GM19372 (cell line): ENCODE results near the gene SLC4A4.

Experiments used
- ATAC-seq: cut with Tn5 transposase; IDR thresholded peaks from one replicate; pipeline ENCODE4 v1.9.1; 2021; ENCODE audit warnings: mild to moderate bottlenecking, low read depth, moderate library complexity; ENCODE audit not compliant: unreplicated experiment

SLC4A4 gene

DNA sequence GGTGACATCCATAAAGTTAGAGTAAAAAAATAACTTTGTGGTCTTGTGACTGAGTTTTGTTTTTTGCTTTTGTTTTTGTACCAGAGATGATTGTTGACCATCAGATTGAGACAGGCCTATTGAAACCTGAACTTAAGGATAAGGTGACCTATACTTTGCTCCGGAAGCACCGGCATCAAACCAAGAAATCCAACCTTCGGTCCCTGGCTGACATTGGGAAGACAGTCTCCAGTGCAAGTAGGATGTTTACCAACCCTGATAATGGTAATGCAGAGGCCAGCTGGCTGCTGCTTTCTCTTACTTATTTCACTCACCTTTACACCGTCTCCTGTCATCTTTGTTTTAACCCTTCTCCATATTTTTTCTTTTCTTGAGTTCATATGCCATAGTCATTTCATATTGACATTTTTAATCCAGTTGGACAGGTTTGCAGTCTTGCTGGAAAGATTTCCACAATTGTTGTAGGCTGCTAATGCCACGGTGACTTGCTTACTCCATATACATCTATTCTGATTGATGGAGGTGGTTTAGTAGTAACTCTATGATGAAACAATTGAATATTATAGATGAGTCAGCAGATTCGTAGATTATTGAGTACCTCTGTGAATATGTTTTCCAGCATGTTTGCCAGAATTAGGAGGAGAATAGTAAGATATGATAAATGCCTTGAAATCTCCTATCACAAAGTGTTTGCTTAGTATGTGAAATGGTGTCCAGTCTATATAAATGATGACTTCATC lies 18.3 kb downstream of the SLC4A4 start:
- ATAC-seq = no peak

DNA sequence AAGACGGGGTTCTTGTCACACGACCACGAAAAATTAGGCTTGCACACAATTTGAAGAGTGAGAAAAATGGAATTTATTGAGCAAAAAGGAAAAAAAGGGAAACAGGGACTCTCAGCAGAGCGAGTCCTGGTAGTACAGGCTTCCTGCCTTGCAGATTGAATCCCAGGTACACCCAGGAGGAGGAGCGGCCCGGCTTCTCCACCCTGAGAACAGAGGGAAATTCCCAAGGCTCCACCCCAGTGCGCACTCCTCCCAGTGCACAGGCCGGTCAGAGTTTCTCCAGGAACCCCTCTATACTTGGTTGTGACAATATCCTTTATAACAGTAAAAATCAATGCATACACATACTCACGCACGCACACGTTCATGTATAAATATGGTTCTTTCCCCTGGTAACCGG lies 22.0 kb downstream of the SLC4A4 start:
- ATAC-seq = no peak

DNA sequence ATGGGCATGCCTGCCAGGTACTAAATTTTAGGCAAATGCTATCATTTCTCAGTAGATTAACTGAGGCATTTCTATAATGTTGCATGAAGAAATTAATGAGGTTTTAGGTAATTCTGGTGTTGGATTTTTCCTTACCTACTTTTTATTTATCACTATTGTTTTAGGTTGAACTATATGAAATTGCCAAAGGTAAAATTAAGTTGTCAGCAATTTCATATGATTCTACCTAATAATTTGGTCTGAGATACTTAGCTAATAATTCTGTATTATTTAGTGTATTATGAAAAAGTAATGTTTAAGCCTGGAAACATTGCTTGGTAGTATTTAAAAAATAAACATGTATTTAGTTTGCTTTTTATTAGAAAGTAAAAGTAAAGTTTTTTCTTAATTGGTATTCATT lies 22.7 kb downstream of the SLC4A4 start:
- ATAC-seq = no peak

DNA sequence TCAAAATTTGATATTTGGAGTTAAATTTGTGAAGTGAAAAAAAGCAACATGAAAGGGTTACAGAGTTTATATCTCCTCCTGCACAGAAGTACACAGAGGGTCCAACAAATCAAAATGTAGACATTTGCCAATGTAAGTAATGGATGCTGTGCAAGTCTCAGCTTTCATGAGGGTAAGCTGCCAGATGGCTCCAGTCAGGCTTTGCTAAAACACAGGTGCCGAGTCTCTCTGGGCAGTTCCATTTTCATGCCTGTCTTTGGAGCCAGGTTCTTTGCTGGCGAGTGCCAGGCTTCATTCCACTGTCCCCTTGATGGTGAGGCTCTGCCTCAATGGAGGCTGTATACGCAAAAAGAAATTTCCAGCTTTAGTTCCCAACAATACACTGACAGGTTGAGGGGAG lies 27.9 kb downstream of the SLC4A4 start:
- ATAC-seq = no peak

DNA sequence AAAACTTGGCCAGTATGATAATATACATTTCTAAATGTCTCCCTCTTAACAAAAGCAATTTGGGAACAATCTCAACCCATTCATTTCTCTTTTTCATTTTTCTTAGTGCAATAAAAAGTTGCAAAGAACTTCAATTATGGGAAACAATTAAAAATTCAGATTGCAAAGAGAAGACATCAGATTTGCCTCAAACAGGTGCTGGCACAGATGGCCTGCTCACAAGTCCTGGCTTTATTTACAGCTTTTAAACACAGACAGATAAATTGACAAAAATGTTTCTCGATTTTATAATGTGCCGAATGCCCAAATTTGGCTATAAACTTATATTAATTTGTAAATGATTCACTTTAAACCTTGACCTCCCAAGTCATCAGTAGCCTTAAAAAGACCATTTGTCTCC lies 28.7 kb downstream of the SLC4A4 start:
- no peak for ATAC-seq

DNA sequence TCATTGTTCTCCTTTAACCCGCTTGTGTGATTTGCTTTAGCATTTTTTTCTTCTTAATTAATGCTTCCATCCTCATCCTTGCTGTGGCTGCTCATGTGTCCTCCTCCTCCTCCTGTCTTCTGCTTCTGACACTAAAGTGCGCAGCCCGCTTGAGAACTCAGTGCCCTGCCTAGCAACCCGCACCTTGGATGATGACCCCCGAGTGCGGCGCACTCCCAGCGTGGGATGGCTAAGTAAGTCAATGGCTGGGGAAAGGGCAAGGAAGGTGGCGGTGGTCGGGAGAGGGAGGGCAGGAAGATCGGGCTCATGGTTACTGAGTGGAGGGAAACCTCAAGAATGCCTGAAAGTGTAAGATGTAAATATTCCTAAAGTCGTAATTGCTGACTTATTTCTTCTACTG lies 30.1 kb downstream of the SLC4A4 start:
- ATAC-seq = no peak

DNA sequence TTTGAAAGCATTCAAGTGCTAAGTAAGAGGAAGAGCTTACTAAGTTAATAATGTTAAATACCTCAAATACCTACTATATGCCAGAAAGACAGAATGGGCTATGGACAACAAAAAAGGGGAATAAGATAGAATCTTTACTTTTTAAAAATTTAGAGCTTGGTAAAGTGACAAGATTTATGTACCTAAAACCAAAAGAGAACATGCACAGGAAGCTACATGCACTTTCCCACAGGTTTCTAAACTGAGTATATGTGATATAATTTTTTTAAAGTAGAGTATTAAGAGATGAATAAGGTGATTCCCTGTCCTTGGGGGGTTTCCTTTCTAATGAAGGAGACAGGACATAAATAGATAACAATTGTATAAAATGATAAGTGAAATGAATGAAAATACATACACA lies 30.7 kb downstream of the SLC4A4 start:
- ATAC-seq = no peak

DNA sequence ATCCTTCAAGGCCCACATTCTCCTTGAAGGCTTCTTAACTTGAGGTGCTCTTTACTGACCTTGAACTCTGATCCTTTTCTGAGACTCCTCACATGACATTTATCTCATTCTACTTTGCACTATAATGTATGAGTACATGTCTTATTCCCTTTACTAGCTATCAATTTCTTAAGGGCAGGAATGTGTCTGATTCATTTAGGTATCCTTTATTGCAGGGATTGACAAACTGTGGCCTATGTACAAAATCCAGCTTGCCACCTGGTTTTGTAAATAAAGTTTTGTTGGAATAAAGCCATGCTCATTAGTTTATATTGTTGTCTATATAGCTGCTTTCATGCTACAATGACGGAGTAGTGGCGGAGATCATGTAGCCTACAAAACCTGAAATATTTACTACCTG lies 36.7 kb downstream of the SLC4A4 start:
- no peak for ATAC-seq

DNA sequence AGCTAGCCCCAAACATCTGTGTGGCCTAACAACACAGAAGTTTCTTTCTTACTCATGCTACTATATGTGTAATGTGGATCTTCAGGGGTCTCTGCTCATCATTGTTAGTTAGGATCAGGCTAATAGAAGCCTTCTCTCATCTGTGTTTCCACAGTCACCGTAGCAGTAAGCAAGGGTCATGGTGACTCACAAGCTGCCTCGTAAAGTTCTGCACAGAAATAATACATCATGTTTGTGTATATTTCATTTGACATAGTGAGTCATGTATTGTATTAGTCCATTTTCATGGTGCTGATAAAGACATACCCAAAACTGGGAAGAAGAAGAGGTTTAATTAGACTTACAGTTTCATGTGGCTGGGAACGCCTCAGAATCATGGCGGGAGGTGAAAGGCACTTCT lies 38.7 kb downstream of the SLC4A4 start:
- ATAC-seq = no peak

DNA sequence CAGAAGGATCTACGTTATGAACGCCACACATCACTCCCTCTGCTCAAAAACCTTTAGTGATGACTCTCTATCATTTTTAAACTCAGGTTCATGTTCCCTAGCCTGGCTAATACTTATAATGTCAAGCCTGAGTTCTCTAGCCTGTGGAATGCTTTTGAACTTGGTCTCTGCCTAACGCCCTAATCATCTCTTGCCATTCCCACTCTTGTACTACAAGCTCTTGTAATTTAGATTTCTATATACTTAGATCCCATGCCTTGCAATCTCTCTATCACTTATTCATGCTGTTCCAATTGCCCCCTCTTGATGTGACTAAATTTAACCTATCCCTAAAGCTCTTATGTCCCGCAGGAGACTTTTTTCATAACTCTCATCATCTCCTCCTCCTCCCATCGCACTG lies 40.3 kb downstream of the SLC4A4 start:
- no peak for ATAC-seq

DNA sequence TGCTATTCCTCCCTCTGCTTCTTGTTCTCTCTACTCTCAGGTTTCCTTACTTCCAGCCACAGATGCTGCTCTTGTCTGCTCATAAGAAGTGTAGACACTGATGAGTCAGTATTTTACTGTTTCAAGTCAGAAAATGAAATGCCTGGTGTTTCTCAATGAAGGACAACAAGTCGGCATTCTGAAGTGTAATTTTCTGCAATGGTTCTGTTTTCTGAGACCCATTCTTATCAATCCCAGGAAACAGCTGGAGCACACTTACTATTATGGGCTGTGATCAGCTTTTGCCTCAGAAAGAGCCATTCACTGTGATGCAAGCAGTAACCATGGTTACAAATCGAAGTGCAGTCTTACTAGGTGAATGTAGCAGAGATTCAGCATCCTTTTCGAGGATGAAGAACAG lies 42.0 kb downstream of the SLC4A4 start:
- no peak for ATAC-seq

DNA sequence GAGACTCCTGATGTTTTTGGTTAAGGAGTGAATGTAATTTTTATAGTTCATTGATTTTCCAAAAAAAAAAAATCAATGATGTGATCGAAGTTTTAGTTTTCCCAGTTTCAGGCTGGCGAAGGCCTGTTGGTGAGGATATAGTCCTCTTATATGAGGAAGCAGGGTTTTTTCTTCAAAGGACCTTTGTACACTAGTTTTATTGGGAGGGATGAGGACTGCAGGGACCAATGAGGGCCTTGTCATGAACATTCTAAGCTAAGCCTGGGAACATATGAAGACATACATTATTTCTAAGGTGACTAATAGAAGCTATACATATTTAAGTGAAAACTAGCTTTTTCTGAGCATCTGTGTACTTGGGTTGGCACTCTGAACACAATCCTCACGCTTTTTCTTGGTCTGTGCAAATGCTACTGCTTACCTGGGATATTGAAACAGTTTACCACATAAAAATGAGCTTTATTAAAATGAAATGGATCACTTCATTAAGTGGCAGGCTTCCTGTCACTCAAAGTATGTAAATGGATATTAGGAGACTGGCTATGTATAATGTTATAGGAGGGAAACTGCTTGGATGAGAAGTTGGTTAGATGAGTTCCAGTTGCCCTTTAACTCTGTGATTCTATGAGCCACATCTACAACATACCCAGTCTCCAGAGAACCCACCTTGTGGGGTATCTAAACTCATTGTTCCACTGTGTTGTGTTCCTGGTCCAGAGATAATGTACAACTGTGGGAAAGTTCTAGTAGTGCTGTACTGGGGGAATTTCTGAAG lies 43.5 kb downstream of the SLC4A4 start:
- no peak for ATAC-seq

DNA sequence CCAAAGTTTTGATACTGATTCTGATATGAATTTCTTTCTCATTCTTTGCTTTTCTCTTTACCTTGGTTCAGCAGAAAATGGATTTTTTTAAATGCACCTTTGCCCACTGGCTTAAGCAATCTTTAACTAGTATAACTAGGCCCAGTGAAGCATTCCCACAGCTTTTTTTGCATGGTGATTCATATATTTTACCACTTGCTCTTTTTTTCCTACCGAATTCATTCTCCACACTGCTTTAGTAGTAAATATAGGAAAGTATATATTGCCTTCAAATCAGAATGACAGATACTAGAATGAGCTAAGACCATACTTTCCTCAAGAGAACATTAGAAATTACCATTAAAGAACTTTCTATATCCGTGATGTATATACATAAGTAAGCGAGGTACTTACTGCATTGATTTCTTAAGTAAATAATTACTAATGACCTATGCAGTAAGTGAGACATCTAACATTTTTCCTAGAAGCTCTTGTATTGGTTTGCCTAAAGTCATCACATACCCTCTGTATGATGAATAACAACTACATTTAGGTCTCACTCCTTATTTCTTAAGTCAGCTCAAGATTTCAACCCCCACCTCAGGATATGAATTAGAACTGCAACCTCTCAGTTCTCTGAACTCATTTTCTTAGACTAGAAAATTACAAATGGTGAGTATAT lies 44.2 kb downstream of the SLC4A4 start:
- no peak for ATAC-seq

DNA sequence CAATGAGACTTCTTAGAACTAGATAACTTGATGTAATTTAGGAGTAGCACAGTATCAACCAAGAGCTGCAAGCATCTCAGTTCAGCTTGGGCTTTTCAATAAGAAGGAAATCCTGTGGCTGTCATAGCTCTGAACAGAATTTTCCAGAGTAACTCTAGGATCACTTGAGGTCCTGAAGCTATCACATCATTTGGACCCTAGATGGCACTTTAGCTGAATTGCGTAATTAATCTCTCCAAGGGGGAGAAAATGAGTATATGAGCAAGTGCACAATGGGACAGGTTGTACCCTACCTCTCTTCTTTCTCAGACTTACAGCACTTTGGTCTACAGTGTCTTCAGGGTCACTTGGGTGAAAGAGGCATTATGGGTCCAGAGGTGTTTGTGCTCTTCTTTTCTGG lies 45.2 kb downstream of the SLC4A4 start:
- no peak for ATAC-seq

DNA sequence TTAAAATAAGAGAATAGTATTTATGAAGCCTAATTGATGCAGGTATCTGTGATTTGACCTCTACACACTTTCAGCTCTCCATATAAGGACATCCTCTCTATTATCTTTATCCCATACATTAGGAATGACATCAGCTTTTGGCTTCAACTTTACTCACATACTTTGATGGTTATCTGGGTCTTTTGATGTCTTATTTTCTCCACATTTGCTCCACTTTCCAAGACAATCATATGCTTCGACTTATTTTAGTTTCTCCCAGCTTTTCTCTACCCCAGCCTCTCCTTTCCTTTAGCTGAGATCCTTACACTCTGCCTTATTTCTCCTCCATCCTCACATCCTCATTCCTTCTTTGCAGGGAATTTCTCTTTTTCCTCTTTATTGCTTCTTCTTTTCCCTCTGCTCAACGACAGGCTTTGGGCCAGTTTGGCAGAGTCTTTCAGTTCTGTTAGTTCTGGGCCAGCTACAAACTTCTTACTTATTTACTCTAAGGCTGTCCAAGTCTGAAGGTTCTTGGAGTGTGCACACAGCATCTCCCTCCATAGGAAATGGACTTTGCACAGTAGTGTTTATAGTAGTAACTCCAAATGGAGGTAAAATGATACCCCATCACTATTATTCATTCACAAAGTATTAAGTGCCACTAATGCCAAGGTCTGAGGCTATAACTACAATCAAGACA lies 50.5 kb downstream of the SLC4A4 start:
- no peak for ATAC-seq

DNA sequence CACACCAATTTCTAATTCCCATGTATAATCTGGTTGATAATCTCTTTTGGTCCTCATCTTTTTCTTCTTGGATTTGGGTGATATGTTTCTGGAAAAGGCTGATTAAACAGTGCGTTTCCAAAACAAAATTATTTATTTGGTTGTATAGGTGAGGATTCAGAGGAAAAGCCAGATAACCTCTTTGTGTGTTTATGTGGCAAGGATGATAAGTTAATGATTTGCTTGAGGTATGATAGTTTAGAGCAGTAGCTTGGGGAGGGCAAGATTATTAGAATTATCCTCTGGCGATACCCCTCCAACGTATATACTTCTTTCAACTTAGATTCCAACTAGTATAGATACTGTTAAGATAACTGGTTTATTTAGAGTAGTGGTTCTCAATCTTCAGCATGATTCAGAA lies 53.3 kb downstream of the SLC4A4 start:
- ATAC-seq = no peak

DNA sequence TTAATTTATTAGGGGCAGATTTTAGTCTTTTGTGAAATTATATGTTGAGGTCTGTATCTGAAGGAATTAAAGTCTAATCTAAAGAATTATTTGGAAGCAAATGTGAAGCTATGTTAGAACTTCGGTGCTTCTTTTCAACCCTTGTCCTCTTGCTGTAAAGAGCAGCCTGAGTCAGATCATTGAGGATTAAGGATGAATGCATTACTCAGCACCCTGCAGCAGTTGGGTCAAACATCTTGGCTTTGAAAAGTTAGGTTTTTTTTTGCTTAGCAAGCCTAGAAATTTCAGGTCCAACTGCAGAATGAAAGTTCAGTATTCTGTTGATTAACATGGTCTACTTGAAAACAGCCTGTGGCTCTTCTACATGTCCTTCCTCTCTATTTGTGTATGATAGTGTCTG lies 57.6 kb downstream of the SLC4A4 start:
- ATAC-seq = no peak

DNA sequence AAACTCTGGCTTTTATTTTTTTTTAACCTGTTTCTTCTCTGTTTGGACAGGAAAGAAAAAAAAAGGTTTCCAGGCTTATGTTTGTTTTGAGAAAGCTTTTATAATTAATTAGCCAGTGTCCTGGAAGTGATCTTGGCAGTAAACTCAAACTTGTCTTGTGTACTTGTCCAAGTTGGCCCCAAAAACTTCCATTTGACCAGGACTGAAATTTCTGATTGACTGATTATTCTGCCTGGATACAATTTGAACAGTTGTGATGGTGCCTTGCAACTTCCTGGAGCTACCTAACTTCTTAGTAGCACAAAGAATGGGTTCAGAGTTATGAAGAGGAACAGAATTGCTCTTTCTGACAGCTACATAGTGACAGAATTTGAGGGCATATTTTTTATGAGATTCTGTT lies 62.0 kb downstream of the SLC4A4 start:
- ATAC-seq = no peak

DNA sequence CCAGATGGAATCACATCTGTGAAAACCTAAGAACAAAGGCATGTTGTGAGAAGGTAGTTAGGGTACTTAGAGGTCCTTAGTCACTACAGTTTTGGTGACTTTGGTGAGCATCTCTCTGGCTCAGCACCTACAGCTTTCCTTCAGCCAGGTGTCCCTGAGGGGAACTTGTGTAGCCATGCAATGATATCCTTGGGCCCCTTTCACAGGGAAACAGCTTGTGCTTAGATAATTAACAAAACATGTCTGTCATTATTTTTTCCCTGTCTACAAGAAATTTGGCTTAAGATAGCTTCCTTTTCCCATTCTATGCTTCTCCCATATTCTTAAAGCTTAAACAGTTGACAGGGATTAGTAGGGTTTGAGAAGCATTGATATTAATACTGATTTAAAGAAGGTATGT lies 63.8 kb downstream of the SLC4A4 start:
- ATAC-seq = no peak

DNA sequence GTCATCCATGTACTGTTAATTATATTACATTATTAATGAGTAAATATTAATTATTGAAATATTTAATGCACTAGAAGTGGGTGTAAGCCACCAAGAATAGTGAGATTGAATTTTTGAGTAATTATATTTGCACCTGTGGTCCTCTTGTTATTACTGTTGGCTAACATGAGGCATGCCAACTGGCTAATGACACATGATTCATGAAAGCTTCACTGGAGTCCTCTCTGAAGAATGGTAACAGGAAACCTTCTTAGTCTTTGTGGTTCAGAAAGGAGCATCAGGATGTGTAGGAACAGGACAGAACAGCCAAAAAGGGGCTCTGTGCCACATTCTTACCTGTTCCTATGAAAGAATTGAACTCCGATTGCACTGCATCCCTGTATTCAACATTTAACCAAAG lies 65.2 kb downstream of the SLC4A4 start:
- ATAC-seq = no peak

DNA sequence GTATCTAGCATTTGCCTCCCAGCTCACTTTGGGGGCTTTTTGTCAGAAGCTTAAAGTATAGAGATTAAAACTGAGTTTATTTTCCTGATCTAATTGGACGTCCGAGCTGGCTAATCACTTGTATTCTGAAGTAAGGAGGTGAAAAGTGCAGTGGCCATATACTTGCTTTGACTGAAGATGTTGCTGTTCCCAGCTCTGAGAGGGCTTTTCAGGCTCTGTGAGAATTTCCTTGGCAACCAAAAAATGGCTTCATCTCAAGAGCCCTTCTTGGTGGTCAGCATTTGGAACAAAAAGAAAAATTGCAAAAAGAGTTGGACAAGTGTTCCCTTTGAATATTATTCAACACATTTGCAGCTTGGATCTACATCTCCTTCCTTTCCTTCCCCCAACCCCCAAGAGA lies 67.0 kb downstream of the SLC4A4 start:
- no peak for ATAC-seq
